H54 (cell line): Measurements from ENCODE around the gene ADAMTS6.
"Not testable (repeated sequence)": the region's sequence is repeated elsewhere in the genome, so short reads cannot be mapped to it uniquely, and the experiment has no call there.

ENCODE experiments used
- DNase-seq: peaks from one replicate; pipeline ENCODE4 v3.0.0; 2011; ENCODE audit warnings: low spot score, mixed read lengths; ENCODE audit not compliant: insufficient read length
- FAIRE-seq: peaks from 3 replicates; lab custom pipeline; 2011; peaks lifted over from hg19 to GRCh38; lab: Jason Lieb, UNC
- POLR2A ChIP-seq: IDR thresholded peaks from 2 replicates; pipeline ENCODE4 v1.6.1; 2011; ENCODE audit warnings: low read depth, mild to moderate bottlenecking, low read length

The ADAMTS6 gene, protein sequence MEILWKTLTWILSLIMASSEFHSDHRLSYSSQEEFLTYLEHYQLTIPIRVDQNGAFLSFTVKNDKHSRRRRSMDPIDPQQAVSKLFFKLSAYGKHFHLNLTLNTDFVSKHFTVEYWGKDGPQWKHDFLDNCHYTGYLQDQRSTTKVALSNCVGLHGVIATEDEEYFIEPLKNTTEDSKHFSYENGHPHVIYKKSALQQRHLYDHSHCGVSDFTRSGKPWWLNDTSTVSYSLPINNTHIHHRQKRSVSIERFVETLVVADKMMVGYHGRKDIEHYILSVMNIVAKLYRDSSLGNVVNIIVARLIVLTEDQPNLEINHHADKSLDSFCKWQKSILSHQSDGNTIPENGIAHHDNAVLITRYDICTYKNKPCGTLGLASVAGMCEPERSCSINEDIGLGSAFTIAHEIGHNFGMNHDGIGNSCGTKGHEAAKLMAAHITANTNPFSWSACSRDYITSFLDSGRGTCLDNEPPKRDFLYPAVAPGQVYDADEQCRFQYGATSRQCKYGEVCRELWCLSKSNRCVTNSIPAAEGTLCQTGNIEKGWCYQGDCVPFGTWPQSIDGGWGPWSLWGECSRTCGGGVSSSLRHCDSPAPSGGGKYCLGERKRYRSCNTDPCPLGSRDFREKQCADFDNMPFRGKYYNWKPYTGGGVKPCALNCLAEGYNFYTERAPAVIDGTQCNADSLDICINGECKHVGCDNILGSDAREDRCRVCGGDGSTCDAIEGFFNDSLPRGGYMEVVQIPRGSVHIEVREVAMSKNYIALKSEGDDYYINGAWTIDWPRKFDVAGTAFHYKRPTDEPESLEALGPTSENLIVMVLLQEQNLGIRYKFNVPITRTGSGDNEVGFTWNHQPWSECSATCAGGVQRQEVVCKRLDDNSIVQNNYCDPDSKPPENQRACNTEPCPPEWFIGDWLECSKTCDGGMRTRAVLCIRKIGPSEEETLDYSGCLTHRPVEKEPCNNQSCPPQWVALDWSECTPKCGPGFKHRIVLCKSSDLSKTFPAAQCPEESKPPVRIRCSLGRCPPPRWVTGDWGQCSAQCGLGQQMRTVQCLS (N-terminal part only)

DNA sequence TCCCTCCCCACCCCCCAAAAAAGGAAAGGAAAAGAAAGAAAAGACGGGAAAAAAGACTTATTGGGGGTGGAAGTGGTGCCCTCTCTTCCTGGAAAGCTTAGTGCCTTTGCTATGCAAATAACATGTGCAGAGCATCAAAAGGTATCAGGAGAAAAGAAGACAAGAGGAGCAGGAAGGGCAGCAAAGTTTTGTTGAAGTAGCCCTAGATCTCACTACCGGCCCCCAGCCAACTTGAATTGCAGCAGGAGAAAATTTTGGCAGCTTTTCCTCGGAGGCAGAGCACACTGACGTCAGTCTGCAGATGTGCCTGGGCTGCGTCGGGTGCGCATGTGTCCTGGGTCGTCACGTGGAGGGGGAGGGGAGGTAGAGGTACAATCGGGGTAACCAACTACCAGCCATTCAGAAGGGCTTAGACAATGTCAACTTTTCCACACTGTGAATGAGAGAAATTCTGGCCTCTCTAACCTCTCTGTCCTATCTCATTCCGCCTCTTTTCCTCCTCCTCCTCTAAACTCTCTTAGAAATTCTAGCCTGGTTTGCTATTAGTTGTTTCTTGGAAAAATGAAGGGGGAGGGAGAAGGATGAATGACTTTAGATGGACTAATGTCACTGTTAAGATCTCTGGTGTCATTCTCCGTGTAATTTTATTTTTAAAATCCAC is at the start of gene ADAMTS6:
Gene ADAMTS6 (minus strand): TSS at position 286 of the 661 bp plus-strand sequence. CDS start 8,247 bp downstream, outside the sequence.
- peak; percentile 13; the same call in 1 of the 2 replicates for TF ChIP-seq POLR2A
- FAIRE-seq, result peak; percentile 94
- peak; percentile 51 for DNase-seq

- TF ChIP-seq POLR2A, result no peak
- DNase-seq, result no peak
- FAIRE-seq, result no peak
These were observed 49.2 kb upstream of the ADAMTS6 start for GRCh38 chr5:65530904-65531303.

GRCh38 chr5:65525726-65526125 is 44.0 kb upstream of the ADAMTS6 start:
- TF ChIP-seq POLR2A, result no peak
- no peak for FAIRE-seq
- DNase-seq, result no peak

- no peak for DNase-seq
- no peak for TF ChIP-seq POLR2A
- FAIRE-seq, result peak; percentile 23
These were observed 30.6 kb upstream of the ADAMTS6 start for GRCh38 chr5:65512170-65512937.

- TF ChIP-seq POLR2A, result no peak
- FAIRE-seq, result no peak
- DNase-seq, result no peak
These were observed 27.3 kb upstream of the ADAMTS6 start for GRCh38 chr5:65508978-65509377.

DNA sequence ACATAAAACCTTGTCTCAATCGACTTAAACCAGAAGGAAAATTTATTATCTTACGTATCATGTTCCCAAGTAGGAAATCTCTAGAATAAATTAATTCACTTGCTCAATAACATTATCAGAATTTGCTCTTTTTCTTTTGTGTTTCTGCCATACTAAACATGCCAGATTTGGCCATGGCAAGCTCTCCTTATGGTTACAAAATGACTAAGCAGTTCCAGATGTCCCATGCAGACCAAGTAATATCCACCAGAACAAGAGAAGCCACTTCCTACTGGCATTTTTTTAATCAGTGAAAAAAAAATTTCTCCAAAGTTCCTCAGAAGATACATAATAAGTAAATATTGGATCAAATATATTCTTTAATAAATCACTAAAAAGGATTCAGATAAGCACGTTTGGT is 25.2 kb upstream of the ADAMTS6 start:
- FAIRE-seq (no peak), DNase-seq (no peak)
- TF ChIP-seq POLR2A, result no peak

DNA sequence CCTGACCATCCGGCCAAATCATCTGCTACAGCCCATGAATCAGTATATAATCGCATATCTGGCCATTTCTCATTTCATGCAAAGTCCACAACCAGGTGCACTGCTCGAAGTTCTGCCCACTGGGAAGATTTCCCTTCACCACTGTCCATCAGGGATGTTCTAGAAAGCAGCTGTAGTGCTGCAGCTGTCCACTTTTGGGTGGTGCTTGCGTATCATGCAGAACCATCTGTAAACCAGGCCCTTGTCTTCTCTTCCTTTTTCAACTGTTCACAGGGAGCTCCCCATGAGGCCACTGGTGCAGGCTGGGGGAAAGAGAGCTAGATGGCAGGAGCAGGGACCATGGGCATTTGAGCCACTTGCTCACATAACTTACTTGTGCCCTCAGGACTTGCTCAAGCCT is 7.4 kb upstream of the ADAMTS6 start:
- FAIRE-seq (no peak), DNase-seq (no peak)
- no peak for TF ChIP-seq POLR2A

DNA sequence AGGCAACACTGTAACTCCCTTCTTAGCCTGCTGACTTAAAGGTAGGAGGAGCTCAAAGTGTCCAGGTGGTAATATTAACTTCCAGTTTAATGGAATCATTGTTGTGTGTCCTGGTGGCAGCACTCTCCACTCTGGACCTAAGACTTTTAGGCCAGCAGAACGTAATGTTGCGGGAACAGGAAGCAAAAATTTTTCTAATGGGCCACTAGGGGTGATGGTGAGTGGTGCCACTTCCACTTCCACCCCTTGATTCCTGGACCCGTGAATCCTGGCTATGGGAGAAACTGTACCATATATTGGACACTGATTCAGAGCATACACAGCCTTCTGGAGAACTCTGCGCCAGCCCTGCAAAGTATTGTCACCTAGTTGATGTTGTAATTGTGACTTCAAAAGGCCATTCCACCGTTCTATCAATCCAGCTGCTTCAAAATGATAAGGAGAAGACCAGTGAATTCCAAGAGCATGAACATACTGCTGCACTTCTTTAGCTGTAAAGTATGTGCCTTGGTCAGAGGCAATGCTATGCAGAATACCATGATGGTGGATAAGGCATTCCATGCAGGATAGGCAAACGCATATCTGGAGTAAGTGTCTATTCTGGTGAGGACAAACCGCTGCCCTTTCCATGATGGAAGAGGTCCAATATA is 6.4 kb upstream of the ADAMTS6 start:
- not testable (repeated sequence) for FAIRE-seq, DNase-seq

- not testable (repeated sequence) for FAIRE-seq
These were observed 5.1 kb upstream of the ADAMTS6 start for GRCh38 chr5:65486803-65487202.

DNA sequence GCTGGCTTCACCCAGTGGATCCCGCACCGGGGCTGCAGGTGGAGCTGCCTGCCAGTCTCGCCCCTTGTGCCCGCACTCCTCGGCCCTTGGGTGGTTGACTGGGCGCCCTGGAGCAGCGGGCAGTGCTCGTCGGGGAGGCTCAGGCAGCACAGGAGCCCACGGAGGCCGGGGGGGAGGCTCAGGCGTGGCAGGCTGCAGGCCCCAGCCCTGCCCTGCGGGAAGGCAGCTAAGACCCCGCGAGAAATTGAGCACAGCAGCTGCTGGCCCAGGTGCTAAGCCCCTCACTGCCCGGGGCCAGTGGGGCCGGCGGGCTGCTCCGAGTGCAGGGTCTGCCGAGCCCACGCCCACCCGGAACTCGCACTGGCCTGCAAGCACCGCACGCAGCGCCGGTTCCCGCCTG is 3.7 kb upstream of the ADAMTS6 start:
- TF ChIP-seq POLR2A, result no peak
- FAIRE-seq (no peak), DNase-seq (no peak)

More at GRCh38 chr5:65486803-65487202, 5.1 kb upstream of the ADAMTS6 start:
- not testable (repeated sequence) for DNase-seq

DNA sequence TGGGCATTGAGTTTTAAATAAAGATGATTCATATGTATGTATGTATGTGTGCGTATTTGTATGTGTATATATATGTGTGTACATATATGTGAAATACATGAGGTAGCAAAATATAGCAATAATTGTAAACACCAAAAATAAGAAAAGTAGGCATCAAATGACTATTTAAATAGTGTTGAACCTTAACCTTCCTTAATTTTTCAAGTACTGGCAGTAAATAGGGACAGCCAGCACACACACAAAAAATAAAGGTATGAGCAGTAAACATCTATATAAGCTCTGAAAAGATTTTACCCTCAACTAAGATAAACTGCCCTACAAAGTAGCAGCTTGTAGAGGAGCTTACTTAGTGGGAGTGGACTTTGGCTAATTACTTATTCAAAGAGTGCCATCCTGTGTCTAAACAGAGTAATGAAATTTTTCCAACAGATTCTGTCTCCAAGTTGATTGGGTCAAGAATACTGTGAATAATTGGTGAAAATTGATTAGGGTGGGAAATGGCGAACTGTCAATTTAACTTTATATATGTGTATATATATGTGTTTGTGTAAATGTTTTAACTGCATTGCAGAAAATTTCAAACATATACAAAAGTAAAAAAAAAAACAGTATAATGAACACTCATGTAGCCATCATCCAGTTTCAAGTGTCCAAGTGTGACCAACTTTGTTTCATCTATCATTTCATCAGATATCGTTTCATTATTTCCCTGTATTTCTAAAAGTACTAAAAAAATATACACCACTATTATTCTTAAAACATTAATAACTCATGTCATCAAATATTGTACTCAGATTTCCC is 2.0 kb upstream of the ADAMTS6 start:
- peak; percentile 38 for FAIRE-seq
- DNase-seq, result no peak

More for the DNA sequence above, 2.0 kb upstream of the ADAMTS6 start:
- TF ChIP-seq POLR2A, result no peak
